Measurements from ENCODE around the gene BEX1. TPM values are rescaled to one million over a fixed set of nuclear protein-coding genes. Genes with fewer than 3 reads are reported as not detected.

The BEX1 gene
- total RNA-seq, 1 donor from 2014 or later = 12.2 TPM

DNA sequence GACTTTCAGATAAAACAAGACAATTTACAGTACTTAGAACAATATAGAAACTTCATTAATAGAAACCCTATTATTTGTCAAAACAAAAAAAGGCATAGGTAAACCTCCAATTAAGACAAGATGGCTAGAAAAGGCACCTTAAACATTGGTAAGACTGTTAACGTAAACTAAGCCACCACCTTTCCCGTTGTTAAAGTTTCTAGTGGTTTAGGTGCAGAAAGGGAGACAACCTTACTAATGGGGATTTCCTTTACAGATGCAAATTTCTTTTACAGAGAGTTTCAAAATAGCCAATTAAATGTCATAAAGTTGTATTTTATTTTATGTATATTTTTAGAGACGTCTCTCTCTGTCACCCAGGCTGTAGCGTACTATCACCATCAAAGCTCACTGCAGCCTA is 36.5 kb upstream of the BEX1 start:
- TF ChIP-seq, protein P1, sequence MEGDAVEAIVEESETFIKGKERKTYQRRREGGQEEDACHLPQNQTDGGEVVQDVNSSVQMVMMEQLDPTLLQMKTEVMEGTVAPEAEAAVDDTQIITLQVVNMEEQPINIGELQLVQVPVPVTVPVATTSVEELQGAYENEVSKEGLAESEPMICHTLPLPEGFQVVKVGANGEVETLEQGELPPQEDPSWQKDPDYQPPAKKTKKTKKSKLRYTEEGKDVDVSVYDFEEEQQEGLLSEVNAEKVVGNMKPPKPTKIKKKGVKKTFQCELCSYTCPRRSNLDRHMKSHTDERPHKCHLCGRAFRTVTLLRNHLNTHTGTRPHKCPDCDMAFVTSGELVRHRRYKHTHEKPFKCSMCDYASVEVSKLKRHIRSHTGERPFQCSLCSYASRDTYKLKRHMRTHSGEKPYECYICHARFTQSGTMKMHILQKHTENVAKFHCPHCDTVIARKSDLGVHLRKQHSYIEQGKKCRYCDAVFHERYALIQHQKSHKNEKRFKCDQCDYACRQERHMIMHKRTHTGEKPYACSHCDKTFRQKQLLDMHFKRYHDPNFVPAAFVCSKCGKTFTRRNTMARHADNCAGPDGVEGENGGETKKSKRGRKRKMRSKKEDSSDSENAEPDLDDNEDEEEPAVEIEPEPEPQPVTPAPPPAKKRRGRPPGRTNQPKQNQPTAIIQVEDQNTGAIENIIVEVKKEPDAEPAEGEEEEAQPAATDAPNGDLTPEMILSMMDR (IDR thresholded peaks at IDR 0.05; ENCODE audit: unreplicated experiment) = no peak
- DNase-seq (ENCODE audit: low spot score in 2 of 2, unreplicated experiment in 2 of 2) = no peak
- H3K4me3 Mint-ChIP-seq = no peak overlapping the region
- peaks cover 9% of the 10 kb centered on the region for H3K4me1 Mint-ChIP-seq
- peaks cover 12% of the 10 kb centered on the region for H3K9me3 Mint-ChIP-seq
- no peak overlapping the region for H3K27ac Mint-ChIP-seq
- H3K36me3 Mint-ChIP-seq = no peaks in the 10 kb centered on the region
- no peaks in the 10 kb centered on the region for H3K27me3 Mint-ChIP-seq (ENCODE audit: low read depth)

DNA sequence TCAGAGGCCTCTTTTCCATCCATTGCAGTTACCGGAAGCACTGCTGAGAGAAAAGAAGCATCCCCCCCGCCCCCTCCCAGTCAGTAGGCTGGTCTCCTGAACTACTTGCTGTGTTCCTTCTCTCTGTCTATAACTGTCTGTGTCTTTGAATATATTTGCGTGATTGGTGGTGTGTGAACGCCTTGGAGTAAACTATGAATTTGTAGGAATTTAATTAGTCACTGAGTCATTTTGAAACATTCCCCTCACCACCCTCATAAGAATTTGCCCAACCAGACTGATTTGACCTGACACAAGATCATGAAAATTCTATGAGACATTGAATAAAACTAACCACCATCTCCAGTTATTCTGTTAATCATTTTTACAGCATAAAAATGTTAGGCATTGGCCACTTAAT is 35.7 kb upstream of the BEX1 start:
- Mint-ChIP-seq H3K36me3 (no peaks in the 10 kb centered on the region), H3K4me1 (peaks cover 9% of the 10 kb centered on the region), H3K4me3 (no peak overlapping the region), H3K27ac (no peak overlapping the region), H3K27me3 (ENCODE audit: low read depth) (no peaks in the 10 kb centered on the region), H3K9me3 (peaks cover 12% of the 10 kb centered on the region)
- no peak for DNase-seq (ENCODE audit: low spot score in 2 of 2, unreplicated experiment in 2 of 2)
- TF ChIP-seq, protein P1 (IDR thresholded peaks at IDR 0.05; ENCODE audit: unreplicated experiment) = no peak

DNA sequence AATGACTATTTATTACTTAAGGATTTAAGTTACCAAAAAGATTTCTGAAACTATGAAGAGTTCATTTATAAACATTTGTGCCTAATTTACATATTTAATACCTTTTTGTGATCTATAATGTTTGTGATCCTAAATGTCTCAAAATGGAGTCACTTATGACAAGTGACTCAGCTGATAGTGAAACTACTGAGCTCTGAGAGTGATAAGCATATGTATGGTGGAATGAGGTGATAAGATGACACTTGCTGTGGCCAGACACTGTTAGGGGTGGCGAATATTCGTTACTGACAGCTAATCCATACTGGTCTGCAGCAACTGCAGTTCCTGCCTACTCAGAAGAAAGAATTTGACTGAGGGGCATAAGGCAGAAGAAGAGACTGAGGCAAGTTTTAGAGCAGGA is 34.5 kb upstream of the BEX1 start:
- H3K36me3 Mint-ChIP-seq = no peaks in the 10 kb centered on the region
- H3K4me1 Mint-ChIP-seq = peaks cover 9% of the 10 kb centered on the region
- TF ChIP-seq, protein P1 (IDR thresholded peaks at IDR 0.05; ENCODE audit: unreplicated experiment) = no peak
- H3K27me3 Mint-ChIP-seq (ENCODE audit: low read depth) = no peaks in the 10 kb centered on the region
- peaks cover 14% of the 10 kb centered on the region for H3K9me3 Mint-ChIP-seq
- no peak for DNase-seq (ENCODE audit: low spot score in 2 of 2, unreplicated experiment in 2 of 2)
- no peak overlapping the region for H3K4me3 Mint-ChIP-seq
- H3K27ac Mint-ChIP-seq = no peak overlapping the region

DNA sequence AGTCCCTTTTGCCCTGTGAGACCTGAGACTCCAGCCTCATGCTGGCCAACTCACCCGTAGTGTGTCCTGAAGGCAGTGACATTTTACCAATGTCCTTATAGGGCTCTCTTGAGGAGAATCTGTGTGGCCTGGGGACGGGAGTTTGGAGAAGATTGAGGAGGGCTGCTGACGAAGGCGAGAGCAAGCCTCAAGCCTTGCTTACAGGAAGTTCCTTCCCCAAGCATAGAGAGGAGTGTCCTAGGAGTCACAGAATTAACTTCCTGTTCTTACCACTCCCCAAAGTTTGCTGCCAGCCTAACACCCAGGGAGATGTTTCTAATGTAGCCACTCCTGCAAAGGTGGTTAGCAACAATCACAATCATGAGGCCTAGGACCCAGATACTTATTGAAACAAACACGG is 29.0 kb upstream of the BEX1 start, which contains the start of gene NXF3:
TSS of gene NXF3 (minus strand) at position 202 of the 400 bp plus-strand sequence. CDS start at position 82, 120 bp downstream.
- TF ChIP-seq, protein P1 (IDR thresholded peaks at IDR 0.05; ENCODE audit: unreplicated experiment) = no peak
- no peak within 1 kb of the TSS for H3K27ac Mint-ChIP-seq
- H3K9me3 Mint-ChIP-seq = peaks cover 9% of the 10 kb centered on the region
- no peak within 1 kb of the TSS for H3K4me3 Mint-ChIP-seq
- H3K27me3 Mint-ChIP-seq (ENCODE audit: low read depth) = no peaks in the 10 kb centered on the region
- no peak for DNase-seq (ENCODE audit: low spot score in 2 of 2, unreplicated experiment in 2 of 2)
- H3K36me3 Mint-ChIP-seq = no peaks in the 10 kb centered on the region
- no peaks in the 10 kb centered on the region for H3K4me1 Mint-ChIP-seq

DNA sequence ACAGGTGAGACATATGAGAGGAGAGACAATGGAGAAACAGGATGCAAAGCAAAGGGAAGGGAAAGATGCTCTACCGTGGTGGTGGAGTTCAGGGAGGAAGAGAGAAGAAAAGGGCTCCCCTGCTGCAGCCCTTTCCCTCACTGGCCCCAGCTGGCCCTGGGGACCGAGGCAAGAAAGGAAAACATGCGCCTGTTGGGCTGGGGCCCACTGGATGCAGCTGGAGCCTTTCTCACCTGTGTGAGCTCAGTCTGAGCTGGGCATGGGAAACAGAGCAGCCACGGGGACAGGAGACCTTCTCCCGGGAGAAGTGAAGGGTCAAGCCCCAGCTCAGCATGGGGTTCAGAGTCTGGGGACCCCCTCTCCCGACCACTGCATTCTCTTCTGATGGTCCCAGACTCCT is 17.1 kb upstream of the BEX1 start:
- peaks cover 17% of the 10 kb centered on the region for H3K9me3 Mint-ChIP-seq

More for the DNA sequence above, 17.1 kb upstream of the BEX1 start:
- H3K36me3 Mint-ChIP-seq = no peaks in the 10 kb centered on the region
- no peaks in the 10 kb centered on the region for H3K4me1 Mint-ChIP-seq
- H3K27me3 Mint-ChIP-seq (ENCODE audit: low read depth) = no peaks in the 10 kb centered on the region
- TF ChIP-seq, protein P1 (IDR thresholded peaks at IDR 0.05; ENCODE audit: unreplicated experiment) = no peak
- H3K4me3 Mint-ChIP-seq = no peak overlapping the region
- no peak overlapping the region for H3K27ac Mint-ChIP-seq
- DNase-seq (ENCODE audit: low spot score in 2 of 2, unreplicated experiment in 2 of 2) = no peak

All from mesothelial cell of epicardium (in vitro differentiated cells).